ENCODE results near the gene GTPBP3. TPM values are rescaled to one million over a fixed set of nuclear protein-coding genes. Genes with fewer than 3 reads are reported as not detected.

The GTPBP3 gene
- total RNA-seq, 1 donor from 2014 or later = 42.4 TPM

DNA sequence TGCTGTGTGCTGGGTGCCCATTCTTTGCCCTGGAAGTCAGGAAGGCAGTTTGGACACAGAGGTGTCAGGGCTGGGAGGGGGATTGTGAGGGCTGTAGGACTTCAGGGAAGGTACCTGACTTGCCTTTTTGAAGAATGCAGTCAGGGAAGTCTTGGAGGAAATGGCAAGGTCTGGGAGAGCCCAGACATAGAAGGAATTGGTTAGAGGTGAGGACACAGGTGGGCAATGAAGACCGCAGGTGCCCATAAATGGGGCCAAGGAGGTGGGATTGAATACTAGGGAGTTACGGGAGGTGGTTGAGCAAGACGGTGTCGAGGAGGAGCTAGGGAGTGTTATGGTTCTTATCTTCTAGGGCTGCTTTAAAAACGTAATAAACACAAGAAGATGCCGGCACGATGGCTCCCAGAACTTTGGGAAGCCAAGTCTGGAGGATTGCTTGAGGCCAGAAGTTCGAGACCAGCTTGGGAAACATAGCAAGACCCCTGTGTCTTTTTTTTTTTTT is 29.4 kb upstream of the GTPBP3 start:
- intact Hi-C loops (cut with micrococcal nuclease) = loop anchor here (2.0 kb wide), 1 partner anchor 15 kb away; no protein-coding TSS in a partner anchor

GRCh38 chr19:17309198-17309964 is 28.0 kb upstream of the GTPBP3 start, which contains the start of gene DDA1:
Gene DDA1, plus strand, starts transcription at chr19:17309563. Its CDS starts 92 bp downstream, at chr19:17309655.
- intact Hi-C loops (cut with micrococcal nuclease) = loop anchor here (1.0 to 2.0 kb wide), 4 partner anchors 17 to 110 kb away; partner anchors contain the start of genes BABAM1 and GTPBP3

GRCh38 chr19:17309965-17310461 is 27.3 kb upstream of the GTPBP3 start:
- intact Hi-C loops (cut with micrococcal nuclease) = loop anchor here (1.0 to 2.0 kb wide), 4 partner anchors 17 to 109 kb away; partner anchors contain the start of genes BABAM1 and GTPBP3

GRCh38 chr19:17311455-17312188 is 25.7 kb upstream of the GTPBP3 start:
- intact Hi-C loops (cut with micrococcal nuclease) = no loop called here

GRCh38 chr19:17312189-17313113 is 24.9 kb upstream of the GTPBP3 start:
- intact Hi-C loops (cut with micrococcal nuclease) = no loop called here

DNA sequence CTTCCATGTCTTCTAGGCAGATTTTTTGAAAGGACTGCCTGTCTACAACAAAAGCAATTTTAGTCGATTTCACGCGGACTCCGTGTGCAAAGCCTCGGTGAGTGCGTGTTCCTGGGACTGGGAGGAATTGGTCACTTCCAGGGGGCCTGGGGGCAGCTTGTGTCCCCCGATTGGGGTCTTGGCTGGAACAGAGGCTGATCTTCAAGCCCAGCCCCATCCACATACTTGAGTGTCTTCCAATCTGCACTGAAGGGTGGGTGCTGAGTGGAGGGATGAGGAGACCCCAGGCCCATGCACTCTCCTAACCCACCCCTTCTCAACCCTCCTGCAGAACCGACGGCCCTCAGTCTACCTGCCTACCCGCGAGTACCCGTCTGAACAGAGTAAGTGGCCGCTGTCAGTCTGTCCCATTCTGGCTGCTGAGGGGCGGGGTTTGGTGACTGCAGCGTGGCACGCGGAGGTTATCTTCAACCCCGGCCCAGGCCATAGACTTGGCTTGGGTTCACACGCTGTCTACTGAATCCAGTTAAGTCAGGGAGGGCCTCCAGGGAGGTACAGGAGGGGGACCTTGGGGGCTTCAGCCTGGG is 23.3 kb upstream of the GTPBP3 start:
- intact Hi-C loops (cut with micrococcal nuclease) = no loop called here

DNA sequence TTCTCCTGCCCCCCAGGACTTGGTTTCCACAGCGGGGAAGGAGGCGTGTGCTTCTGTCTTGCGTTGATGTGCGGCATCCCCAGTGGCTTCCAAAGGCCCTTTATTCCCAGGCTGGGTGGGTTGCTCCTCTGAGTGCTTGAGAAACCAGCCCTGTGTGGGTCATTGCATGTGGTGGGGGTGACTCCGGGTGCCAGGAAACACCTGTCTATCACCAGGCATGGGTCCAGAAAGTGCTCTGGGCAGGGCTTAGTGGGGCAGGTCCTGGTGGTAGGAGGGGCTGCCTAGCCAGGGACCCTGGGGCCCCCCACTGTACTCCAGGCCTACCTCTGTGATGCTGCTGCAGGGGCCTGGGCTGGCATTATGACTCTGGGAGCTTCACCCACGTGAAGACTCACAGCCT is 18.4 kb upstream of the GTPBP3 start:
- intact Hi-C loops (cut with micrococcal nuclease) = no loop called here

- intact Hi-C loops (cut with micrococcal nuclease) = no loop called here
Measured at GRCh38 chr19:17319473-17320238, 17.7 kb upstream of the GTPBP3 start.

- intact Hi-C loops (cut with micrococcal nuclease) = no loop called here
Measured at GRCh38 chr19:17320435-17320834, 16.9 kb upstream of the GTPBP3 start.

DNA sequence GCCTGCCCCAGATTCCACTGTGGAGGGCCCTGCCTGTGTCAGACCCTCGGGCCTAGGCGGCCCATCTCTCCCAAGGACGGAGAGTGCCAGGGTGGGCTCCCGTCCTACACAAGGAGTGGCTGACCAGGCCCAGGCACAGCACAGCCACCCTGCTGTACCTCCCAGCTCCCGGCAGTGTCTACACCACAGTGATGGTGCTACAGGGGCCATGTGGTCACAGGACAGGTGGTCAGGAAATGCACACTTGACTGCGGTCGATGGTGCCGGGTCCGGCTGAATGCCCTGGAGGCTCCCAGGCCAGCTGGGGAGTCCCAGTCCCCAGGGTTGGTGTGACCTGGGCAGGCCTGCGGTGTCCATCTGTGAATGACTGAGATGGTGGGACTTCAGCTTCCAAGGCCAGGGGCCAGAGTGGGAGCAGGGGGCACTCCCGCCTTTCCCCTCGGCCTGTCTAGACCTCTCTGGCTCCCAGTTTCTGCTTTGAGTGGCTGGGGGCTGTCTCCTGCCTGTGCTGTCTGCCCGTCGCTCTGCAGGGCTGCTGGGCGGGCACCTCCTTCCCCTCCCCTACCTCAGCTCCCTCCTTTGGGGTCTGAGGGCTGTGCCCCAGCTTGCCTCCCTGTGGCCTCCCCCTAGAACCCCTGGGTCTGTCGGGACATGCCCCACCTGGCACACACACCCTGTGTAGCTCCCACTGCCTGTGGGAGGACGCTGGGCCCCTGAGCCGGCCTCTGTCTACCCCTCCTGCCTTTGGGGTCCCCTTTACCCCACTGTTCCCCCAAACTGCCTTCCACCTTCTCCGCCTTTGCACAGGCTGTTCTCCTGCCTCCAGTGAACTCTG is 15.5 kb upstream of the GTPBP3 start:
- intact Hi-C loops (cut with micrococcal nuclease) = no loop called here

DNA sequence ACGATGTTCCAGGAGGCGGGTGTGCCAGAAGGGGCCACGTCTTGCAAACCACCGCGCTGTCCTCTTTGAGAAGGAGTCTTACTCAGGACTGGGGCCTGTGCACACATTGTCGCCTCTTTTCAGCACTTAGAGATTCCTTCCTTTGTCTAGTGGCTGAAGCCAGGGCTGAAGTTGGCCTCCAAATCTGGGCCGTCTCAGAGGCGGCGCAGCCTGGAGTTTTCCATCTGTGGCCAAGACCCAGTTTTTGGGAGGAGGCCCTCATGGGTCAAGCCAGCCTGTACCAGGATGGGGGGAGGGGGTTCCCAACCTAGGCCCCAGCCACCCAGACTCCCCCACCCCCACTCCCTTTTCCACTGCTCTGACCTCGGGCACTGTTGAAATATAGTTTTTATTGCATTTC is 14.5 kb upstream of the GTPBP3 start:
- intact Hi-C loops (cut with micrococcal nuclease) = no loop called here

- intact Hi-C loops (cut with micrococcal nuclease) = no loop called here
Measured at GRCh38 chr19:17323300-17323963, 13.9 kb upstream of the GTPBP3 start.

DNA sequence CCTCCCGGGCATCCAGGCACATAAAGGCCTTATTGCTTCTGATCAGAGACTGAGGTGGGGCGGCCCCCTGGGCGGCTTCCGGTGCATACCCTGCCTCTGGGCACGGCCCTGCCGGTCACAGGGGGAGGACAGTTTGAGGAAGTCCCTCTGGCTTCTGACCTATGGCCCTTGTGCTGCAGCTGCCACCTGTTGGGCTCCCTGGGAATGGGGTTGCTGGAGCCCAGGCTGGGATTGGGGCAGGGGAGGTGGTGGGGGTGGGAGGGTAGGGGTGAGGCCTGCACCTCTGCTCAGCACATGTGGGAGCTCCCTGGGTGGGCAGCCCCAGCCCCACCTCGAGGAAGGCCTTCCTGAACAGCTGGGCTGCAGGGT is 13.4 kb upstream of the GTPBP3 start:
- intact Hi-C loops (cut with micrococcal nuclease) = no loop called here

- intact Hi-C loops (cut with micrococcal nuclease) = no loop called here
Measured at GRCh38 chr19:17324357-17325114, 12.8 kb upstream of the GTPBP3 start.

DNA sequence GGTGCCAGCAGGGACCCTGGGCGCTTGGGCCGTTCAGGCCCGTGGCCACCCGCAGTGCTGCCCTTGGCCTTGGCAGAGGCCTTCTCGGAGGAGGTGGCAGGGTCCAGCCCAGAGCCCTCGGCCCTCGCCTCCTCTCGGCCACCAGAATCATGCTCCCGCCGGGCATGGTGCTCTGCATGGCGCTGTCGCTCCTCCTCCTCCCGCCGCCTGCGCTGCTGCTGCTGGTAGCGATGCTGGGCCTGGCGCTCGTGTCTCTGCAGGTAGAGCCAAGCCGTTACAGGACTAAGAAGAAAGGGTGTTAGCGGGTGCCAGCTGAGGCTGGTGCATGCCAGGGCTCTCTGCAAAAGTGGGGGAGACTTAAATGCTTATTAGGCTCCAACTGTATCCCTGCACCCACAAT is 12.2 kb upstream of the GTPBP3 start:
- intact Hi-C loops (cut with micrococcal nuclease) = no loop called here

DNA sequence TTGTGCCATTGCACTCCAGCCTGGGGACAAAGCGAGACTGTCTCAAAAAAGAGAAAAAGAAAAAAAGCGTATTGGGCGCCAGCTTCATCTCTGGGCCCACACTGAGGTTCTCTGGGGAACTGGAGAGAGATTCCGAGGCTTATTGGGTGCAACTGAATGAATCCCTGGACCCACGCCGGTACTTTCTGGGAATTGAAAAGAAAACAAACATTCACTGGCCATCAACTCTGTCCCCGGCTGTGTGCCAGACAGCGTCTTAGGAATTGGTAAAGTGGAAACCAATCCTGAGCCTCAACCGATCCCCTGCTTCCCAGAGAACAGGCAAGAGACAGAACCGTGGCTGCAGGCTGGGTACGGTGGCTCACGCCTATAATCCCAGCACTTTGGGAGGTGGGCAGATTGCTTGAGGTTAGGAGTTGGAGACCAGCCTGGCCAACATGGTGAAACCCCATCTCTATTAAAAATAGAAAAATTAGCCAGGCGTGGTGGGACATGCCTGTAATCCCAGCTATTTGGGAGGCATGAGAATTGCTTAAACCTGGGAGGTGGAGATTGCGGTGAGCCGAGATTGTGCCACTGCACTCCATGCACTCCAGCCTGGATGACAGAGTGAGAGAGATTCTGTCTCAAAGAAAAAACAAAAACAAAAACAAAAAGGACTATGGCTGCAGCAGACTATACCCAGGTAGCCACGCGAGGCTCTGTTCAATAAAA is 11.3 kb upstream of the GTPBP3 start:
- intact Hi-C loops (cut with micrococcal nuclease) = no loop called here

GRCh38 chr19:17326595-17326966 is 10.8 kb upstream of the GTPBP3 start:
- intact Hi-C loops (cut with micrococcal nuclease) = no loop called here
